ENCODE measurements around the gene STARD5.

Gene STARD5

DNA sequence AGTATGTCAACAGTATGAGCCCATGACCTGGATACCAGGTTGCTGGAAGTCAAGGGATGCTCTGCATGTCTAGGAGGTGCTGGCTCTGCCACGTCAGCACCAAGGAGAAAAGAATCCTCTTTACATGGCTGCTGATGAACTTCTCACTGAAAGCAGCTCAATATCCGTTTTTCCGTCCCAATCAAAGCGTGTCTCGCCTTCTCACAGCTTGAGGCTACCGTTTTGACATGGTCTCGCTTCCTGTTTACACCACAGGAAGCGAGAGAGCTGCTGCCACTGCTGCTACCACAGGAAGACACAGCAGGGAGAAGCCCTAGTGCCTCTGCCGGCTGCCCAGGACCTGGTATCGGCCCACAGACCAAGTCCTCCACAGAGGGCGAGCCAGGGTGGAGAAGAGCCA, 27.3 kb downstream of the STARD5 start:
- peak overlapping the region; percentile 68 for H3K4me3 ChIP-seq
- TF ChIP-seq Cebpa-rat (IDR thresholded peaks at IDR 0.05), result no peak
- H3K9me3 ChIP-seq, result no peaks in the 10 kb centered on the region
- H3K9ac ChIP-seq, result peak overlapping the region; percentile 69
- H3K4me1 ChIP-seq, result peaks cover 98% of the 10 kb centered on the region
- H3K27me3 ChIP-seq, result no peaks in the 10 kb centered on the region
- H4K20me1 ChIP-seq, result no peaks in the 10 kb centered on the region
- peak overlapping the region; percentile 85 for H3K27ac ChIP-seq
- peaks cover 23% of the 10 kb centered on the region for H3K36me3 ChIP-seq
- peak overlapping the region; percentile 98 for H3K4me2 ChIP-seq

DNA sequence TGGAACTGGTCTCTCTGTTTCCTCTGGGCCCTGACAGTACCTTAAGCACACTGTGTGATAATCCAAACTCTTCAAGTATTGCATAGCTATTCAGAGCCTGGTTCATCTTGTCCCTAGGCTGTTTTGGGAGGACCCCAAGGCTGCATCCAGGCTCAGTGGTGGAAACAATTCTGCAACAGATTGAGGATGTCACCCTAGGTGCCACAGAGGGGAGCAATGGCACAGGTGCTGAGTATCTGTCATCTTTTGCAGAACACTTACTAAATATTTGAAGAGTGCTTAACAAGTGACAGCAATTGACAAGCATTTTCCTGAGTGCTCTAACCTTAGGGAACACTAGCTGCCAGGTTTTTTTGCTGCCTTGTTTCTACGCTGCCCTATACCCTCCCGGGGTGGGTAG, 27.8 kb downstream of the STARD5 start:
- Histone ChIP-seq H3K4me3 (peak overlapping the region; percentile 68), H3K36me3 (peaks cover 18% of the 10 kb centered on the region; the same call in 1 of the 2 replicates), H3K9me3 (no peaks in the 10 kb centered on the region), H3K27ac (peak overlapping the region; percentile 85), H3K4me2 (peak overlapping the region; percentile 98), H3K4me1 (peaks cover 98% of the 10 kb centered on the region), H3K9ac (peak overlapping the region; percentile 69), H4K20me1 (no peaks in the 10 kb centered on the region), H3K27me3 (no peaks in the 10 kb centered on the region)
- TF ChIP-seq Cebpa-rat (IDR thresholded peaks at IDR 0.05), result no peak

DNA sequence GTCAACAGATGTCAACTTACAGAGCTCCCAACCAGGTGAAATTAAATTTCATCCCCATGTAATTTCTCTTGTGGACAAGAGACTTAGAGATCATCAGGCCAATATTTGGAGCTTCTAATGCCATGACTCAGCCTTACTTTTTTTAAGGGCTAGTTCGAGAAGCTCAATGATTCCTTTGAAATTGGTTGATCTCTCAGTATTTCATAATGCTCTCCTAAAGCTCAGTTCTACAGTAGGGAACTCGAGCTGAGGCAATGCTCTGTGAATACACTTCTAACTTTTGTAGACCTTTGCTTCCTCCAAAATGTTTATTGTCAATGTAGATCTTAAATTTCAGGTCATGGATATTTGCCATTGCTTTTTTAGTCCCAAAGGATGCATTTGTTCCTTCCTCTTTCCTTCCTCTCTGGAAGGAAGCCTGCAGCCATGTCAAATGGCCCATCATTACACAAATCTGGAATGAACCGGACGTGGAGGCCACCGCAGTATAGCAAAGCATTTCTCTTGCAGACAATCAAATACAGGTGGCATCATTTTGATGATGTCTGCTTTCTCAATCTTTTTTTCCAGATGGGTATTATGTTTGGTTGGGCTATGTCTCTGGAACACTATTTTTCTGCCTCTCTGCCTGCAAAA, 28.3 kb downstream of the STARD5 start:
- Histone ChIP-seq H3K9ac (peak overlapping the region; percentile 69), H3K4me2 (peak overlapping the region; percentile 98)

DNA sequence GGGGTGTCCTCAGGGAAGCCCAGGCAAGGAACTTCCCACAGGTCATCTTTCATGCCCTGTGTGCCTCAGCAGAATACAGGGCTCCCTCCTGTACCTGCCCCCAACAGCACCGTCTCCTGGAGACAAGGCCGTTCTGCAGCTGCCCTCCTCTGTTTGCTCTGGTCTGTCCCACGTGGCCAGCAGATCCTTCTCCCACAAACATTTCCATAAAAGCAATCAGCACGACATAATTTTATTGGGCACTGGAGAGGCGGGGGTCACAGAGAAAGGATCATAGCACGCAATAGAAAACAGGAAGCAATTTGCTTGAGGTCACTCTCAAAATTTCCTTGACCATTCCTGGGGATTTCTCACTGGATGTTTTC, 29.4 kb downstream of the STARD5 start:
- no peaks in the 10 kb centered on the region for H3K27me3 ChIP-seq
- TF ChIP-seq Cebpa-rat (IDR thresholded peaks at IDR 0.05), result no peak
- no peaks in the 10 kb centered on the region for H3K9me3 ChIP-seq
- H3K27ac ChIP-seq, result peak overlapping the region; percentile 85
- H3K36me3 ChIP-seq, result 0 out of 2 replicates have a peak, but pooled peaks cover 2% of the 10 kb centered on the region
- H3K4me1 ChIP-seq, result peaks cover 88% of the 10 kb centered on the region
- peak overlapping the region; percentile 98 for H3K4me2 ChIP-seq
- peak overlapping the region; percentile 61 for H3K9ac ChIP-seq
- H4K20me1 ChIP-seq, result no peaks in the 10 kb centered on the region
- H3K4me3 ChIP-seq, result peak overlapping the region; percentile 50

More for the DNA sequence above, 28.3 kb downstream of the STARD5 start:
- no peak for TF ChIP-seq Cebpa-rat (IDR thresholded peaks at IDR 0.05)
- Histone ChIP-seq H3K4me3 (peak overlapping the region; percentile 68), H3K9me3 (no peaks in the 10 kb centered on the region), H3K27me3 (no peaks in the 10 kb centered on the region), H4K20me1 (no peaks in the 10 kb centered on the region), H3K36me3 (peaks cover 12% of the 10 kb centered on the region; the same call in 1 of the 2 replicates), H3K27ac (peak overlapping the region; percentile 85), H3K4me1 (peaks cover 98% of the 10 kb centered on the region)

DNA sequence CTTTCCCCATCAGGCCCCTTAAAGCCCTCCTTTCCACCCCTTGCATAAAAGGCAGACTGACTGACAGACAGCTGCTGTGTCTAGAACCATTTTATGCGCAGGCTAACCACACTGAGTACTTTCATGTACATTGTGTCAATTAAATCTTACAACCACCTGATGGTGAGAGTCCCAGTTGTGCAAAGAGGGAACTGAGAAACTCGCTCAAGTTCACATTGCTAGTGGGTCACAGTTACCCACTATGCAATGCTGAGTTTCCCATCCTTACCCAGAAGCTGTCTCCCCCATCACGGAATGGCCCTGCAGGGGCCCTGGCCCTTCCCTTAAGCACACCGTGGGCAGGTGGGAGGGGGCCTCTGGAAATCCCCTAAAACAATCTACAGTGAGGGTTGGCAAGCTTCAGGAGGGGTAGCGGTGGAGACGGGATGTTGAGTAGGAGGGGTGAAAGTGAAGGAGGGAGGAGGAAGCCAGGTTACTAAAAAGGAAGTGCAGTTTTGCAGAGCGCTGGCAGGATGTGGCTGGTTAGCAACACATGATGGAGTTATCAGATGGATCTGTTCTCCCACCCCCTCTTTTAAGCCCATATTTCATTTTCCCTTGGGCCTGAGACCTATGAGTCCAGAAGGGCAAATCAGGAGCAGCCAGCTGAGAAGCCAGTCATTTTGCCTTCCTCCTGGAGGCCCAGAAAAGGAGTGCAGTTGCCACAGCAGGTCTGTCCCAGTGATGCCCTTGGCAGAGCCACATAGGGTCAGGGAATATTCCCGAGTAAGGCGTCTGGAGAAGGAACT, 30.0 kb downstream of the STARD5 start:
- no peak for TF ChIP-seq Cebpa-rat (IDR thresholded peaks at IDR 0.05)
- Histone ChIP-seq H3K4me1 (peaks cover 85% of the 10 kb centered on the region), H3K27me3 (no peaks in the 10 kb centered on the region), H3K4me2 (peak overlapping the region; percentile 98), H3K9me3 (no peaks in the 10 kb centered on the region), H4K20me1 (no peaks in the 10 kb centered on the region), H3K27ac (peak overlapping the region; percentile 85), H3K36me3 (no peaks in the 10 kb centered on the region), H3K4me3 (peak overlapping the region; percentile 50), H3K9ac (peak overlapping the region; percentile 61)

DNA sequence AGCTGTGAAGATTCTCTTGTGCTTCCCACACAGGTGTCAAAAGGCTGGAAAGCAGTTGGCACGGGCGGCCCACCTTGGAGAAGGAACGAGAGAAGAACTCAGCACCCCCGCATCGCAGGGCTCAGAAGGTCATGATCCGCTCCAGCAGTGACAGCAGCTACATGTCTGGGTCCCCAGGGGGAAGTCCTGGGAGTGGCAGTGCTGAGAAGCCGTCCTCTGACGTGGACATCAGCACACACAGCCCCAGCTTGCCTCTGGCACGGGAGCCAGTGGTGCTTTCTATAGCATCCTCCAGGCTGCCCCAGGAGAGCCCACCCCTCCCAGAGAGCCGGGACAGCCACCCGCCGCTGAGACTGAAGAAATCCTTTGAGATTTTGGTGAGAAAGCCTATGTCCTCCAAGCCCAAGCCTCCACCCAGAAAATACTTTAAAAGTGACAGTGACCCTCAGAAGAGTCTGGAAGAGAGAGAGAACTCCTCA, 31.4 kb downstream of the STARD5 start:
- Histone ChIP-seq H3K36me3 (no peaks in the 10 kb centered on the region), H3K9me3 (no peaks in the 10 kb centered on the region), H3K27ac (peak overlapping the region; percentile 85), H3K27me3 (no peaks in the 10 kb centered on the region), H3K9ac (peak overlapping the region; percentile 61), H3K4me3 (peak overlapping the region; percentile 50), H3K4me2 (peak overlapping the region; percentile 98), H4K20me1 (no peaks in the 10 kb centered on the region), H3K4me1 (peaks cover 85% of the 10 kb centered on the region)
- no peak for TF ChIP-seq Cebpa-rat (IDR thresholded peaks at IDR 0.05)

DNA sequence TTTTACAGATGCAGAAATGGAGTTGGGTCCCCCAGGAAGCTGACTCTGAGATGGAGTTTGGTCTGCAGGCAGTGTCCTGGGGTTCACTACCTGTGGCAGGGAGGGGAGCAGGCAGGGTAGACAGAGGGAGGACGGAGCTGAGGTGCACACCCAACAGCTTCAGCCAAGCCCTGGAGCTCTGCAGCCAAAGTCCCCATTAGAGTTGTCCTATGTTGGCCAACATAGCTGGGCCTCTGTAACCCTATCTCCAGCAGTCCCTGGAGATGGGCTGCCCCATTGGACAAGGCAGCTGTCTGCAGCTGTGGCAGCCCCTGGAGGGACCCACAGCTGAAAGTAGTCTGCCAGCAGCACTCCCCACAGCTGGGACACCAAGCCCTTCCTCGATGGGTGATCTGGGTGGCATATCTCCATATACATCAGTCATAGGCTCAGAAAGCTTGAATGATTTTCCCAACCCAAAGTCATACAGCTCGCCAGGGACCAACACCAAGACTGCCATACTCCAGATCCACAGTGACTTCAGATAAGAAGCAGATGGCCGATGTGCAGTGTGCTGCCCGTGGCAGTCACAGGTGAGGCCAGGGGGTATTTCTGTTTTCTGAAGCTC, 31.9 kb downstream of the STARD5 start:
- peak overlapping the region; percentile 61; the same call in 1 of the 2 replicates for H3K9ac ChIP-seq
- peak overlapping the region; percentile 98 for H3K4me2 ChIP-seq
- H3K27me3 ChIP-seq, result no peaks in the 10 kb centered on the region
- no peaks in the 10 kb centered on the region for H4K20me1 ChIP-seq
- H3K4me3 ChIP-seq, result peak overlapping the region; percentile 50
- peaks cover 85% of the 10 kb centered on the region for H3K4me1 ChIP-seq
- H3K27ac ChIP-seq, result peak overlapping the region; percentile 85
- H3K36me3 ChIP-seq, result no peaks in the 10 kb centered on the region
- TF ChIP-seq Cebpa-rat (IDR thresholded peaks at IDR 0.05), result no peak
- no peaks in the 10 kb centered on the region for H3K9me3 ChIP-seq

DNA sequence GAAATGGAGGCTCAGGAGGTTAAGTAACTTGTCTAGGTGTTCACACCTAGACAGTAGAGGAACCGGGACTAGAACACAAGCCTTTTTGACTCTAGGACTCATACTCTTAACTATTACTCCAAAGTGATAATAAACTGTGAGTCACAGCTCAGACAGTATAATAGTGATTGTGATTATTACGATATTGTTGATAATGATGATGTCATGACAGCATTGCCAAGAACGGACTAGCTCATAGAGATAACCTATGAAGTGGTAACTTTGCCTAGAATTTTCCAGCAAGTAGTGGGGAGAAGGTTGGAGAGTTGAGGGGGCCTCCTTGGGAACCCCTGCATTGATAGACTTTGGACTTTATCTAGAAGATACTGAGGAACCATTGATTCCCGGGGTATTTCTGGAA, 34.0 kb downstream of the STARD5 start:
- Histone ChIP-seq H3K36me3 (no peaks in the 10 kb centered on the region), H3K4me2 (no peak overlapping the region), H3K27me3 (no peaks in the 10 kb centered on the region), H3K9ac (no peak overlapping the region), H3K27ac (no peak overlapping the region), H3K4me3 (no peak overlapping the region), H3K9me3 (no peaks in the 10 kb centered on the region), H3K4me1 (peaks cover 87% of the 10 kb centered on the region), H4K20me1 (no peaks in the 10 kb centered on the region)
- TF ChIP-seq Cebpa-rat (IDR thresholded peaks at IDR 0.05), result no peak

DNA sequence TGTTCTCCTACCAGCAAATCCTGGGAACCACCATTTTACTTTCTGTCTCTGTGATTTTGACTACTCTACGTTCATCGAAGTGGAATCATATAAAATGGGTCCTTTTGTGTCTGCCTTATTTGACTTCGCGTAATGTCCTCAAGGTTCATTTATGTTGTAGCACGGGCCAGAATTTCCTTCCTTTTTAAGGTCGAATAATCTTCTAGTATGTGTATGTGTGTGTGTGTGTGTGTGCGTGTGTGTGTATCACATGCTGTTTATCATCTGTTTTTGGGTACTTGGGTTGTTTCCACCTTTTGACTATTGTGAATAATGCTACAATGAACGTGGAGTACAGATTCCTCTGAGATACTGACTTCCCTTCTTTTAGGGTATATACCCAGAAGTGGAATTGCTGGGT, 35.3 kb downstream of the STARD5 start:
- H3K4me2 ChIP-seq, result peak overlapping the region; percentile 13; the same call in 1 of the 2 replicates
- no peak overlapping the region for H3K27ac ChIP-seq
- no peak overlapping the region for H3K4me3 ChIP-seq
- no peaks in the 10 kb centered on the region for H4K20me1 ChIP-seq
- no peaks in the 10 kb centered on the region for H3K27me3 ChIP-seq
- no peaks in the 10 kb centered on the region for H3K9me3 ChIP-seq
- peaks cover 87% of the 10 kb centered on the region for H3K4me1 ChIP-seq
- H3K36me3 ChIP-seq, result no peaks in the 10 kb centered on the region
- TF ChIP-seq Cebpa-rat (IDR thresholded peaks at IDR 0.05), result no peak
- no peak overlapping the region for H3K9ac ChIP-seq

Measured in BLaER1 (cell line).